NCI-H1417 (cell line): ENCODE data around the gene HMOX1.

Source experiments
- DNase-seq, 3 experiments: peaks; one replicate each; lab custom pipeline; 2025; lab: John Stamatoyannopoulos, UW

The HMOX1 gene

GRCh38 chr22:35406443-35406842 lies 25.5 kb downstream of the HMOX1 start:
- no peak for DNase-seq

- DNase-seq = no peak
Observed at GRCh38 chr22:35407362-35407761, 26.5 kb downstream of the HMOX1 start.

GRCh38 chr22:35409783-35410662 lies 29.1 kb downstream of the HMOX1 start:
- DNase-seq = no peak

- DNase-seq = no peak
Observed at GRCh38 chr22:35410663-35411034, 29.8 kb downstream of the HMOX1 start.

- no peak for DNase-seq
Observed at GRCh38 chr22:35411102-35411501, 30.2 kb downstream of the HMOX1 start.

- no peak for DNase-seq
Observed at GRCh38 chr22:35413624-35414023, 32.7 kb downstream of the HMOX1 start.

- DNase-seq = no peak
Observed at GRCh38 chr22:35417606-35418005, 36.7 kb downstream of the HMOX1 start.

GRCh38 chr22:35418088-35418487 lies 37.2 kb downstream of the HMOX1 start:
- no peak for DNase-seq

GRCh38 chr22:35418731-35419130 lies 37.8 kb downstream of the HMOX1 start:
- no peak for DNase-seq

GRCh38 chr22:35419756-35420155 lies 38.9 kb downstream of the HMOX1 start:
- DNase-seq = no peak

GRCh38 chr22:35421121-35421520 lies 40.2 kb downstream of the HMOX1 start:
- no peak for DNase-seq

- DNase-seq = no peak
Observed at GRCh38 chr22:35422145-35422544, 41.2 kb downstream of the HMOX1 start.

- DNase-seq = no peak
Observed at GRCh38 chr22:35422936-35423335, 42.0 kb downstream of the HMOX1 start.

GRCh38 chr22:35424081-35424480 lies 43.2 kb downstream of the HMOX1 start:
- DNase-seq = no peak

GRCh38 chr22:35424761-35425160 lies 43.9 kb downstream of the HMOX1 start:
- no peak for DNase-seq

- no peak for DNase-seq
Observed at GRCh38 chr22:35425546-35425945, 44.6 kb downstream of the HMOX1 start.

- peak in 2 of 3 experiments; percentile 11 to 69 for DNase-seq
Observed at GRCh38 chr22:35425971-35426800, 45.3 kb downstream of the HMOX1 start.

GRCh38 chr22:35426801-35427140 lies 45.9 kb downstream of the HMOX1 start:
- no peak for DNase-seq

GRCh38 chr22:35430897-35431322 lies 50.0 kb downstream of the HMOX1 start:
- peak; percentile 27 to 66 (median 37) for DNase-seq

- DNase-seq = no peak
Observed at GRCh38 chr22:35431483-35432227, 50.8 kb downstream of the HMOX1 start.

- no peak for DNase-seq
Observed at GRCh38 chr22:35432228-35432905, 51.5 kb downstream of the HMOX1 start.
